NT2/D1 (cell line): ENCODE data around the gene PSMD2.

ENCODE experiments used
- SUZ12 ChIP-seq: IDR thresholded peaks from 2 replicates; pipeline ENCODE4 v1.6.1; 2011; ENCODE audit not compliant: insufficient read length, insufficient read depth; ENCODE audit errors: extremely low read depth
- YY1 ChIP-seq: IDR thresholded peaks from 2 replicates; pipeline ENCODE4 v1.6.1; 2011; ENCODE audit not compliant: insufficient read length, insufficient read depth
- ZNF274 ChIP-seq: IDR thresholded peaks from 2 replicates; pipeline ENCODE4 v1.6.1; 2011; ENCODE audit warnings: mild to moderate bottlenecking, low read depth, low read length

GRCh38 chr3:184339001-184339400 lies 40.0 kb downstream of the PSMD2 start:
- no peak for TF ChIP-seq ZNF274
- no peak for TF ChIP-seq YY1
- no peak for TF ChIP-seq SUZ12
